DND-41 (cell line): Measurements from ENCODE around the gene PDE6C.

Experiments used
- CTCF ChIP-seq: IDR thresholded peaks from 2 replicates; pipeline ENCODE4 v1.5.1; 2012; ENCODE audit warnings: borderline replicate concordance, low read length, moderate library complexity, mild to moderate bottlenecking; ENCODE audit not compliant: poor library complexity, severe bottlenecking; ENCODE audit errors: extremely low read depth
- EZH2 ChIP-seq: IDR thresholded peaks from 3 replicates; pipeline ENCODE4 v1.6.1; 2012; ENCODE audit warnings: borderline replicate concordance, low read depth, mild to moderate bottlenecking, moderate library complexity, low read length, inconsistent platforms; ENCODE audit not compliant: severe bottlenecking

DNA sequence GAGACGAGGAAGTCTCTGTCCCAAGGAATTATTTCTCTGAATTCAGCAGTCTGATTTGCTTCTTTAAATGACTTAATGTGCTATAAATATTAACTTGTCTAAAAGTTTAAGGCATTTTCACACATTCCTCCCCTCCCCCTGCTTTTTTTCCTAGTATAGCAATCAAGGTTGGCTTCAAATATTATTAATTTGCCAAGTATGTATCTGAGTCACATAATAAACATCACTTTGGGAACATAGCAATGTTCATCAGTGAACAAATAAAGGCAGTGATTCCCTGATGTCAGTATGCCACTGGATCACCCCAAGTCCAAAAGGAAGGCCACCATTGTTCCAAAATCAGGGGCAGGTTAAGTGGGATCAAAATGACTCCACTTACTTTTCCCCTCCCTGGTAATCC lies 40.5 kb downstream of the PDE6C start:
- TF ChIP-seq CTCF: no peak
- no peak for TF ChIP-seq EZH2
